OCI-LY3 (cell line): Measurements from ENCODE around the gene CENPL.

Source experiments
- CTCF ChIP-seq: fragments of 200-600, 300-600 bp; sonication (generic); IDR thresholded peaks from 2 replicates; pipeline ENCODE4 v1.5.1; 2014; ENCODE audit warnings: antibody characterized with exemption, low read length, low read depth
- EZH2phosphoT487 ChIP-seq: fragments of 200-600 bp; shearing (Covaris generic); IDR thresholded peaks from 2 replicates; pipeline ENCODE4 v1.6.1; 2018; ENCODE audit warnings: antibody characterized with exemption, mixed run types, low read depth

GRCh38 chr1:173757666-173758065 lies 67.0 kb downstream of the CENPL start:
- TF ChIP-seq CTCF (no peak), EZH2phosphoT487 (no peak)
